RWPE2 (cell line): ENCODE measurements around the gene MAEA.

Experiments used
- ATAC-seq: fragments of 200-7000 bp; cut with Tn5 transposase; 3 replicates; pipeline ENCODE4 v1.9.1; 2021; ENCODE audit warnings: low read depth
- DNase-seq: peaks from one replicate; pipeline ENCODE4 v3.0.0-alpha.2; 2020; ENCODE audit warnings: low spot score
- H3K27ac ChIP-seq: fragments of 450-650 bp; 2 replicates; pipeline ENCODE4 v1.5.1; 2017; ENCODE audit warnings: mild to moderate bottlenecking; ENCODE audit not compliant: poor library complexity, severe bottlenecking
- H3K27me3 ChIP-seq: fragments of 250-450 bp; sonication (Bioruptor Pico); 2 replicates; pipeline ENCODE4 v1.5.1; 2021; ENCODE audit warnings: mild to moderate bottlenecking, moderate library complexity; ENCODE audit not compliant: insufficient read depth, poor library complexity, severe bottlenecking
- H3K36me3 ChIP-seq: fragments of 250-450 bp; sonication (Bioruptor Pico); 2 replicates; pipeline ENCODE4 v1.5.1; 2020; ENCODE audit warnings: low read depth, mild to moderate bottlenecking, moderate library complexity
- H3K4me1 ChIP-seq: fragments of 250-450 bp; sonication (Bioruptor Pico); 2 replicates; pipeline ENCODE4 v1.5.1; 2021; ENCODE audit warnings: mild to moderate bottlenecking, moderate library complexity; ENCODE audit not compliant: insufficient read depth, poor library complexity, severe bottlenecking
- H3K4me3 ChIP-seq: fragments of 250-450 bp; sonication (Bioruptor Pico); 2 replicates; pipeline ENCODE4 v1.5.1; 2021; ENCODE audit warnings: mild to moderate bottlenecking, moderate library complexity; ENCODE audit not compliant: severe bottlenecking
- H3K9me3 ChIP-seq: fragments of 250-450 bp; sonication (Bioruptor Pico); 2 replicates; pipeline ENCODE4 v1.5.1; 2021; ENCODE audit warnings: mild to moderate bottlenecking, moderate library complexity; ENCODE audit not compliant: severe bottlenecking
- TF ChIP-seq, protein P1 (sequence below): fragments of 450-650 bp; IDR thresholded peaks from one replicate; pipeline ENCODE4 v1.5.1; 2017; ENCODE audit warnings: mild to moderate bottlenecking, moderate library complexity; ENCODE audit not compliant: poor library complexity, severe bottlenecking

MAEA gene

DNA sequence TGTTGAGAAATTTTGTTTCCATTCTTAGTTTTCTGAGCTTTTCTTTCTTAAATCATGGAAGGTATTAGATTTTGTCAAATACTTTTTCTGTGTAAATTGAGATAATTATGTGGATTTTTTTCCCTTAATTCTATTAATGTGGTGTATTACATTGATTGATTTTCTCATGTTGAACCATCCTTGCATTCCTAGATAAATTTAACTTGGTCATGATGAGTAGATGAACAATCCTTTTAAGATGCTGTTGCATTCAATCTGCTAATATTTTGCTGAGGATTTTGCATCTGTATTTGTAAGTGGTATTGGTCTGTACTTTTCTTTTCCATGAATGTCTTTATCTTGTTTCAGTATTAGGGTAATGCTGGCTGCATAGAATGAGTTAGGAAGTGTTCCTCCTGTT lies 20.5 kb upstream of the MAEA start:
- DNase-seq (no peak), ATAC-seq (no peak)
- Histone ChIP-seq H3K36me3 (no peaks in the 10 kb centered on the region), H3K27me3 (no peaks in the 10 kb centered on the region), H3K4me1 (no peaks in the 10 kb centered on the region), H3K4me3 (no peak overlapping the region), H3K9me3 (no peaks in the 10 kb centered on the region), H3K27ac (no peak overlapping the region)
- TF ChIP-seq, protein P1, sequence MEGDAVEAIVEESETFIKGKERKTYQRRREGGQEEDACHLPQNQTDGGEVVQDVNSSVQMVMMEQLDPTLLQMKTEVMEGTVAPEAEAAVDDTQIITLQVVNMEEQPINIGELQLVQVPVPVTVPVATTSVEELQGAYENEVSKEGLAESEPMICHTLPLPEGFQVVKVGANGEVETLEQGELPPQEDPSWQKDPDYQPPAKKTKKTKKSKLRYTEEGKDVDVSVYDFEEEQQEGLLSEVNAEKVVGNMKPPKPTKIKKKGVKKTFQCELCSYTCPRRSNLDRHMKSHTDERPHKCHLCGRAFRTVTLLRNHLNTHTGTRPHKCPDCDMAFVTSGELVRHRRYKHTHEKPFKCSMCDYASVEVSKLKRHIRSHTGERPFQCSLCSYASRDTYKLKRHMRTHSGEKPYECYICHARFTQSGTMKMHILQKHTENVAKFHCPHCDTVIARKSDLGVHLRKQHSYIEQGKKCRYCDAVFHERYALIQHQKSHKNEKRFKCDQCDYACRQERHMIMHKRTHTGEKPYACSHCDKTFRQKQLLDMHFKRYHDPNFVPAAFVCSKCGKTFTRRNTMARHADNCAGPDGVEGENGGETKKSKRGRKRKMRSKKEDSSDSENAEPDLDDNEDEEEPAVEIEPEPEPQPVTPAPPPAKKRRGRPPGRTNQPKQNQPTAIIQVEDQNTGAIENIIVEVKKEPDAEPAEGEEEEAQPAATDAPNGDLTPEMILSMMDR, result no peak

DNA sequence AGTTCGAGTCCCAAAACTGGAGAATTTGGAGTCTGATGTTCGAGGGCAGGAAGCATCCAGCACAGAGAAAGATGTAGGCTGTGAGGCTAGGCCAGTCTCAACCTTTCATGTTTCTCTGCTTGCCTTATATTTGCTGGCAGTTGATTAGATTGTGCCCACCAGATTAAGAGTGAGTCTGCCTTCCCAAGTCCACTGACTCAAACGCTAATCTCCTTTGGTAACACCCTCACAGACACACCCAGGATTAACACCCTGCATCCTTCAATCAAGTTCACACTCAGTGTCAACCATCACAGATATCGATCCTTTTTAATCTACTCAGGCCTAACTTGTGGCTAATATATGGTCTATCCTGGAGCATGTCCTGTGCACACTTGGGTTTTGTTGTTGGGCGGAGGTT lies 18.0 kb upstream of the MAEA start:
- no peak overlapping the region for H3K4me3 ChIP-seq
- no peaks in the 10 kb centered on the region for H3K27me3 ChIP-seq
- H3K4me1 ChIP-seq, result no peaks in the 10 kb centered on the region
- no peak for ATAC-seq
- no peaks in the 10 kb centered on the region for H3K36me3 ChIP-seq
- H3K27ac ChIP-seq, result no peak overlapping the region
- DNase-seq, result no peak
- TF ChIP-seq, protein P1, result no peak
- no peaks in the 10 kb centered on the region for H3K9me3 ChIP-seq

DNA sequence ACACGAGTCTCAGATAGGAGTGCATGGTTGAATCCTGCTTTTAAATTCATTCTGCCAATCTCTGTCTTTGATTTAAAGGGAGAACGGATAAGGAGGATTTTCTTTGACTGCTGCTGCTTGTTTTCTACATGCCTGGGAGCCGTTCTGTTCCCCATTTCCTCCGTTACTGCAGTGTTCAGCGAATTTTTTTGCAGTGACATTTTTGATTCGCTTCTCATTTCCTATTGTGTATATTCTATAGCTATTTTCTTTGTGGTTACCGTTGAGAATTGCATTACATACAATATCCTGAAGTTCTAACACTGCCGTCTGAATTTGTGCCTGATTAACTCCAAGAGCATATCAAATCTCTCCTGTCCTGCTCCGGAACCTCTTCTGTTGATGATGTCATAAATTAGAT lies 14.8 kb upstream of the MAEA start:
- TF ChIP-seq, protein P1, result no peak
- DNase-seq (no peak), ATAC-seq (no peak)
- no peaks in the 10 kb centered on the region for H3K4me1 ChIP-seq
- no peaks in the 10 kb centered on the region for H3K36me3 ChIP-seq
- H3K27me3 ChIP-seq, result no peaks in the 10 kb centered on the region
- no peak overlapping the region for H3K27ac ChIP-seq
- H3K4me3 ChIP-seq, result no peak overlapping the region
- no peaks in the 10 kb centered on the region for H3K9me3 ChIP-seq

GRCh38 chr4:1276984-1277383 lies 12.7 kb upstream of the MAEA start:
- Histone ChIP-seq H3K27me3 (no peaks in the 10 kb centered on the region), H3K9me3 (no peaks in the 10 kb centered on the region), H3K4me3 (no peak overlapping the region), H3K36me3 (no peaks in the 10 kb centered on the region), H3K27ac (no peak overlapping the region), H3K4me1 (no peaks in the 10 kb centered on the region)
- TF ChIP-seq, protein P1, result no peak
- DNase-seq, result no peak
- no peak for ATAC-seq

DNA sequence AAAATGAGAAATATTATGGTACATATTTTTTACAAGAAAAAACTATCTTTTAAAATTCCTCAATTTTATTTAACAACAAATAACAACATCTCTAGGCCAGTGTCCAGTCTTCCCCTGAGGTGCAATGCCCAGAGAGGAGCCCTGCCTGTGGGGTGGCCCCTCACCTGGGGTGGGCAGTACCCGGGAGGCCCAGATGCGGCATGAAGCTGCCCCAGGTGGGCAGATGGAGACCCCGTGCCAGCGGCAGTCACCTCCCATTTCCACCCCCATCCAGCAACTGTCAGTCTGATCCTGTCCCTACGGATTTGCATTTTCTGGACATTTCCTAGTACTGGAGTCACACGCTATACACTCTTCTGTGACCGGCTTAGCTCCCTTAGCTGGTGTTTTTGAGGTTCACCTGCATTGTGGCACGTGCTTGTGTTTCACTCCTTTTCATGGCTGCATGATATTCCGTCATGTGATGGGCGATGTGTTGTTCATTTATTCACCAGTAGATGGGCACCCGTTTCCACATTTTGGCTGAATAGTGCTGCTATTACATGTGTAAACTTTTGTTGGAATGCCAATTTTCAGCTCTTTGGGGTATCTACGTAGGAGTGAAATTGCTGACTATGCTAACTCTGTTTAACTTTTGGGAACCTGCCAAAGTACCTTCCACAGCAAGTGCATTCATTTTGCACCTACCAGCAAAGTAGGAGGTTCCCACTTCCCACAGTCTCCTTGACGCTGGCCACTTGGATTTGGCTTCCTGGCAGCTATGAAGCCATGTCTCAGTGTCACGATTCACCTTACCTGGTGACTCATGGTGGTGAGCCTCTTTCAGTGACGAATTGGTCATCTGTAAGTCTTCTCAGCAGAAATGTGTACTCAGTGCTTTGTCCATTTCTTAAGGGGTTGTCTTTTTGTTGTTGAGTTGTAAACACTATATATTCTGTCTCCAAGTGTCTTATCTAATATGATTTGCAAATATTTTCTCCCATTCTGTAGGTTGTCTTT lies 11.7 kb upstream of the MAEA start:
- peak; percentile 60; the same call in 1 of the 3 replicates for ATAC-seq
- TF ChIP-seq, protein P1, result peak; percentile 12
- no peak for DNase-seq
- Histone ChIP-seq H3K36me3 (no peaks in the 10 kb centered on the region), H3K27me3 (no peaks in the 10 kb centered on the region), H3K9me3 (no peaks in the 10 kb centered on the region), H3K27ac (no peak overlapping the region), H3K4me1 (no peaks in the 10 kb centered on the region), H3K4me3 (no peak overlapping the region)
